Limb (tissue), 2 donors: ENCODE measurements around the gene LINGO1.

Source experiments
- DNase-seq, 2 donors: peaks; one replicate each; pipeline ENCODE4 v3.0.0-alpha.2; 2016; ENCODE audit errors: extremely low spot score in 2 of 2

Gene LINGO1

GRCh38 chr15:77573802-77574201 is 58.9 kb downstream of the LINGO1 start:
- no peak for DNase-seq

GRCh38 chr15:77572186-77572585 is 60.5 kb downstream of the LINGO1 start:
- no peak for DNase-seq

DNA sequence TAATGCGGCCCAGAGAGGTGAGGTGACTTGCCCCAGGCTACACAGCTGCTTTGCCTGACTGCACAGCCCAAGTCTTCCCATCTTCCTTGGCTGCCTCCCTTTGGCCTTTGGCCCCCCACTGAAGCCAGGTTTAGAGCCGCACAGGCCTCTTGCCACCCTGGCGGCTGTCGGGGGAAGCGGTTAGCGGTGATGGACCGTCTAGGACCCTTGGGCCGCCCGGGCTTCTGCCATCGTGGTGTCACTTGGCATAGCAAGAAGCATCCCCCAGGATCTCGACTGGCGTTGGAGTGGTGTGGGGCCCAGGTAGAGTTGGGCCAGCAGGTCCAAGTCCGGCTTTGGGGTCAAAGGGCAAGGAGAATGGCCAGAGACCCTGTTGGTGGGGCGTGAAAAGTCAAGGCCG is 61.0 kb downstream of the LINGO1 start:
- no peak for DNase-seq

DNA sequence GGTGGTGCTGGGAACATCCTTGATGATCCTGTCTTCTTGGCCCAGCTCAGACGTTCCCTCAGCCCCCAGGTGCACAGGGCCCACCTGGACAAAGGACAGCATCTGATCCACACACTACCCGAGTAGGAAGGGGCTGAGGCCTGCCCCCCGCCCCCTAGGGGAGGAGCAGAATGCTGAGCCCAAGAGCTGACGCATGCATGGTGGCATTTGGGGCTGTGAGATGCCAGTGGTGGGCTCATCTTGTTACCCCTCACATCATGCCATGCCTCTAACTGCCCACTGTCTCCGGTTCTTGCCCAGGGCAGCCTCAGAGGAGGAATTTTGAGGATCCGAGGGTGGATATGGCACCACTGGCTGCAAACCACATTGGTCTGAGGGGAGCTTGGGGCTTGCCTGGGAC is 61.5 kb downstream of the LINGO1 start:
- no peak for DNase-seq

- DNase-seq, result no peak
These were observed 63.0 kb downstream of the LINGO1 start for GRCh38 chr15:77569729-77570125.

GRCh38 chr15:77568973-77569728 is 63.6 kb downstream of the LINGO1 start:
- DNase-seq, result no peak

GRCh38 chr15:77568014-77568972 is 64.4 kb downstream of the LINGO1 start:
- DNase-seq, result no peak

- no peak for DNase-seq
These were observed 65.5 kb downstream of the LINGO1 start for GRCh38 chr15:77567202-77567601.

GRCh38 chr15:77566092-77566491 is 66.6 kb downstream of the LINGO1 start:
- no peak for DNase-seq

DNA sequence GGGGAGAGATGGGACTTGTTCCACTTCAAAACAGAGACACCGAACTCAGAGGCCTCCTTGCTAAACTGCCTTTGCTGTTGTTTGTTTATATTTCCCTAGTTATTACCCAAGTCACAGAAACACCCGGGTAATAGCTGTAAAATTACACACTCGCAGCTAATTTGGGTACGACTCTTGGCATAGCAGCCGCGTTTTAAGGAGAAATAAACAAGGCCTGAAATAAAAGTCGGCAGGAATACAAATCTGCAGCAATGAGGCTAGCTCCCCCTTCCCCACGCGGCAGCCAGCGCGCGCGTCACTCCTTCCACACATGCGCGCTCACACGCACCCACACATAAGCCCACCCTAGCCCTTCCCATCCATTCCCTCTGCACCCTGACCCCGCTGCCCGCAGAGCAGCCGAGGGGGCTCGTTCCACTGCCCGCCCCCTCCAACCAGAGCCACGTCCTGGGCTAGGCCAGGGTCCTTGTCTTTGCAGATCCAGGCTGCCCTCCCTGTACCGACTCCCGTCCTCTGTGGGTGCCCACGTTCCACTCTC is 67.3 kb downstream of the LINGO1 start:
- DNase-seq, result no peak

- DNase-seq, result no peak
These were observed 67.8 kb downstream of the LINGO1 start for GRCh38 chr15:77564938-77565337.

DNA sequence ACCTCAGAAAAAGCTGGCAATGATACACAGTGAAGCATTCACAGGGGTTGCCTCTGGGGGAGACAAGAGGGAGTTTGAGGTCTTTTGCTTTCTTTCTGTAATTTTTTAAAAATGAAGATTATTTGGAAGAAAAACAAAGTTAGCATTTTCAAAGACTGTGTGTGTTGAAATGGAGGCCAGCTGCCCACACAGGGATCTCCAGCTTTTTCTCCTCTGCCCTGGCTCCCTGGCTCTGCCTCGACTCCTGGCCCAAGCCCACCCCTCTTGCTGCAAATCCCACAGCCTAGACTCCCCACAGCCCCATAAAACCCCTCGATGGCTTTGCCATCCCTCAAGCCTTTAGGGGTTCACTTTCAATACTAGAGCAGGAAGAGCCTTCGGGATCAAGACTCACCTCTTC is 68.4 kb downstream of the LINGO1 start:
- DNase-seq, result no peak

DNA sequence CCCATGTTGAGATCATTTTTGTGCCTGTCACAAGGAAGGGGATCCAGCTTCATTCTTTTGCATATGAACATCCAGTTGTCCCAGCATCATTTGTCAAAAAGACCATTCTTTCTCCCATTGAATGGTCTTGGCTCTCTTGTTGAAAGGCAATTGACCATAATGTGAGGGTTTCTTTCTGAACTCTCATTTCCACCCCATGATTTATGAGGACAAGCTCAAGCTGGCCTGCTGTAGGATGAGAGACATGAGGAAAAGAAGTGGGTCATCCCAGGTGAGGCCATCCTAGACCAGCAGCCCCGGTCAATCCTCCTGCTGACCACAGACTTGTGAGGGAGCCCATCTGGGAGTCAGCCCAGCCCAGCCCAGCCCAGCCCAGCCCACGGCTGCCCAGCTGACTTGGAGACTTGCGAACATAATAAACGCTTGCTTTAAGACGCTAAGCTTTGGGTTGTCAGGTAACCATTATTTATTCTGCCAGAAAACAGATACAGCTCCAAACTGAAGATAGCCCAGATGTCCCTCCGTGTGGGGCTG is 69.0 kb downstream of the LINGO1 start:
- DNase-seq, result no peak
